HCT116 (cell line): Measurements from ENCODE around the gene C20orf144. TPM values are rescaled to one million over a fixed set of nuclear protein-coding genes. Genes with fewer than 3 reads are reported as not detected.

Experiments
- ATAC-seq: fragments of 200-7000 bp; cut with Tn5 transposase; 2 replicates; pipeline ENCODE4 v1.9.1; 2020; ENCODE audit warnings: mild to moderate bottlenecking, moderate library complexity
- BruUV-seq: library from RNA; stranded (reverse); fragments of 400-500 nt; replicated peaks from 2 replicates; lab custom pipeline; 2021; lab: Mats Ljungman, UMichigan
- CTCF ChIA-PET: fragments of 300-600 bp; sonication (Branson Sonifier 250); formaldehyde crosslinking; loops from one replicate; lab custom pipeline; 2021; ENCODE audit warnings: antibody characterized with exemption; lab: Charles Lee
- POLR2A ChIA-PET: fragments of 300-600, 350-600 bp; sonication (Branson Sonifier 250); formaldehyde crosslinking; loops from one replicate; lab custom pipeline; 2021; ENCODE audit warnings: antibody characterized with exemption; lab: Charles Lee
- RAD21 ChIA-PET, 2 experiments: fragments of 300-600 bp; sonication (Branson Sonifier 250); formaldehyde crosslinking; loops; one replicate each; lab custom pipeline; 2023; ENCODE audit warnings: low total read pairs in 2 of 2; ENCODE audit not compliant: uncharacterized antibody in 2 of 2, unreplicated experiment in 2 of 2, low non-redundant PET in 1 of 2; lab: Charles Lee
- DNase-seq: peaks from one replicate; pipeline ENCODE4 v3.0.0-alpha.2; 2010; ENCODE audit warnings: low read depth, low spot score
- H2AFZ ChIP-seq: fragments of 200-600 bp; shearing (Covaris generic), sonication (generic); 2 replicates; pipeline ENCODE4 v1.6.1; 2017; ENCODE audit warnings: low read depth, mixed run types, mixed read lengths, antibody characterized with exemption, low read length; ENCODE audit not compliant: poor library complexity, severe bottlenecking
- H3K27ac ChIP-seq: 2 replicates; pipeline ENCODE4 v1.5.1; 2012; ENCODE audit warnings: low read depth, low read length
- H3K27me3 ChIP-seq: fragments of 200-600 bp; sonication (generic); 2 replicates; pipeline ENCODE4 v1.6.1; 2016; ENCODE audit warnings: mixed run types, low read length, mixed read lengths; ENCODE audit not compliant: insufficient read depth
- H3K36me3 ChIP-seq, 2 experiments: fragments of 200-500 bp in 1 of 2; fragments of 200-600 bp in 1 of 2; sonication (Bioruptor generic) in 1 of 2; sonication (generic) in 1 of 2; 2 replicates each; pipeline versions ENCODE4 v1.5.1 to v1.6.1; 2014 to 2016; ENCODE audit warnings: low read length in 2 of 2, inconsistent platforms in 1 of 2, mixed read lengths in 1 of 2, mixed run types in 1 of 2; ENCODE audit not compliant: insufficient read depth in 2 of 2, control insufficient read depth in 1 of 2
- H3K4me1 ChIP-seq, 2 experiments: fragments of 200-600 bp in 1 of 2; sonication (generic) in 1 of 2; 2 replicates each; pipeline versions ENCODE4 v1.5.1 to v1.6.1; 2012 to 2017; ENCODE audit warnings: low read length in 2 of 2, inconsistent platforms in 1 of 2, mild to moderate bottlenecking in 1 of 2, mixed read lengths in 1 of 2, mixed run types in 1 of 2, moderate library complexity in 1 of 2; ENCODE audit not compliant: insufficient read depth in 2 of 2, control insufficient read depth in 1 of 2
- H3K4me2 ChIP-seq: fragments of 200-600 bp; sonication (generic); 2 replicates; pipeline ENCODE4 v1.6.1; 2017; ENCODE audit warnings: mixed run types, low read length, mixed read lengths
- H3K4me3 ChIP-seq, 2 experiments: fragments of 200-600 bp in 1 of 2; sonication (generic) in 1 of 2; replicated peaks in 1 of 2; 2 replicates each; pipeline ENCODE4 v1.5.1; 2011 to 2016; ENCODE audit warnings: low read length in 2 of 2, control low read depth in 1 of 2, low read depth in 1 of 2, mild to moderate bottlenecking in 1 of 2, mixed read lengths in 1 of 2, mixed run types in 1 of 2
- H3K79me2 ChIP-seq: fragments of 200-600 bp; sonication (generic); 2 replicates; pipeline ENCODE4 v1.6.1; 2017; ENCODE audit warnings: mild to moderate bottlenecking, mixed run types, low read length, moderate library complexity, mixed read lengths; ENCODE audit not compliant: insufficient read depth
- H3K9ac ChIP-seq: fragments of 200-600 bp; sonication (generic); 2 replicates; pipeline ENCODE4 v1.6.1; 2016; ENCODE audit warnings: low read length, mixed read lengths
- H3K9me2 ChIP-seq: fragments of 200-600 bp; sonication (generic), shearing (Covaris generic); 2 replicates; pipeline ENCODE4 v1.6.1; 2017; ENCODE audit warnings: mixed run types, mild to moderate bottlenecking, moderate library complexity; ENCODE audit not compliant: insufficient read depth
- H3K9me3 ChIP-seq, 2 experiments: fragments of 200-500 bp in 1 of 2; fragments of 200-600 bp in 1 of 2; sonication (Bioruptor generic) in 1 of 2; sonication (generic) in 1 of 2; 2 replicates each; pipeline ENCODE4 v1.6.1; 2014 to 2017; ENCODE audit warnings: low read length in 2 of 2, mixed read lengths in 2 of 2, inconsistent platforms in 1 of 2, low read depth in 1 of 2, mild to moderate bottlenecking in 1 of 2, mixed run types in 1 of 2, moderate library complexity in 1 of 2; ENCODE audit not compliant: control insufficient read depth in 1 of 2, insufficient read depth in 1 of 2
- H4K20me1 ChIP-seq: fragments of 200-600 bp; sonication (generic), shearing (Covaris generic); 2 replicates; pipeline ENCODE4 v1.6.1; 2017; ENCODE audit warnings: mixed run types, mild to moderate bottlenecking, moderate library complexity; ENCODE audit not compliant: insufficient read depth
- ATF3 ChIP-seq: IDR thresholded peaks from 2 replicates; pipeline ENCODE4 v1.6.1; 2012
- CEBPB ChIP-seq: IDR thresholded peaks from 2 replicates; pipeline ENCODE4 v1.6.1; 2012; ENCODE audit warnings: low read depth
- EZH2phosphoT487 ChIP-seq: fragments of 200-600 bp; IDR thresholded peaks from 2 replicates; pipeline ENCODE4 v1.6.1; 2018; ENCODE audit warnings: antibody characterized with exemption, borderline replicate concordance
- FOSL1 ChIP-seq: IDR thresholded peaks from 2 replicates; pipeline ENCODE4 v1.6.1; 2012; ENCODE audit warnings: low read depth
- JUND ChIP-seq: IDR thresholded peaks from 2 replicates; pipeline ENCODE4 v1.6.1; 2012
- MAX ChIP-seq: IDR thresholded peaks from 2 replicates; pipeline ENCODE4 v1.6.1; 2012
- POLR2A ChIP-seq: IDR thresholded peaks from 2 replicates; pipeline ENCODE4 v1.7.0; 2011; ENCODE audit warnings: borderline replicate concordance; ENCODE audit not compliant: insufficient read depth, insufficient read length; ENCODE audit errors: extremely low read depth
- RAD21 ChIP-seq: IDR thresholded peaks from 2 replicates; pipeline ENCODE4 v1.6.1; 2012; ENCODE audit warnings: low read depth, mild to moderate bottlenecking
- SIN3A ChIP-seq: IDR thresholded peaks from 2 replicates; pipeline ENCODE4 v1.6.1; 2012; ENCODE audit warnings: low read depth
- SP1 ChIP-seq: IDR thresholded peaks from 2 replicates; pipeline ENCODE4 v1.6.1; 2012; ENCODE audit warnings: low read depth
- SRF ChIP-seq: IDR thresholded peaks from 2 replicates; pipeline ENCODE4 v1.6.1; 2012; ENCODE audit warnings: low read depth
- TCF7L2 ChIP-seq: IDR thresholded peaks from 2 replicates; pipeline ENCODE4 v1.7.0; 2011; ENCODE audit warnings: borderline replicate concordance, inconsistent platforms; ENCODE audit not compliant: insufficient read depth, insufficient read length; ENCODE audit errors: extremely low read depth
- ZFX ChIP-seq: fragments of 450-650 bp; IDR thresholded peaks from 2 replicates; pipeline ENCODE4 v1.6.1; 2017
- ZNF274 ChIP-seq: fragments of 200-500 bp; sonication (Bioruptor generic); IDR thresholded peaks from 2 replicates; pipeline ENCODE4 v1.6.1; 2014; ENCODE audit warnings: mild to moderate bottlenecking, low read depth, low read length, inconsistent platforms
- intact Hi-C: fragments of 100-400 bp; cut with micrococcal nuclease; formaldehyde crosslinking; loops from 2 replicates; pipeline ENCODE4 v1.10.0; 2022
- total RNA-seq: library from RNA; stranded (reverse); gene quantifications from one replicate; pipeline ENCODE4 v1.2.1, GENCODE V29; 2021; ENCODE audit not compliant: unreplicated experiment
- TF ChIP-seq, protein P1 (sequence below): IDR thresholded peaks from 2 replicates; pipeline ENCODE4 v1.6.1; 2011; ENCODE audit warnings: mild to moderate bottlenecking, low read length, moderate library complexity; ENCODE audit not compliant: insufficient replicate concordance; ENCODE audit errors: extremely low read depth

C20orf144 gene
- total RNA-seq, 1 experiment from 2014 or later, result 0.37 TPM

DNA sequence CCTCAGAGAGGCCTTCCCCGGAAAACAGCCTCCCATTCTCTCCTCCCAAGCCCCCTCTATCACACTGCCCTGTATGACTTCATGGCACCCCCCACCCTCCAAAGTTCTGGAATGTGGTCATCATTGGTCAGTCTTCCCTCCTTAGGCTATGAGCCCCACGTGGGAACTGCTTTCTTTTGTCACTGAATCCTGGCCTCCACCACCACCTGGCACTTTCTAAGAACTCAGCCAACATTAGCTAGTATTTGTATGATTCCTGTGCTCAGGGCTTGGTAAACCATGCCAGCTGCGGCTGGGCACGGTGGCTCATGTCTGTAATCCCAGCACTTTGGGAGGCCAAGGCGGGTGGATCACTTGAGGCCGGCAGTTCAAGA is 32.5 kb downstream of the C20orf144 start:
- intact Hi-C loops, result no loop called here
- H3K4me2 ChIP-seq, result no peak overlapping the region
- POLR2A ChIA-PET, result no interaction called here
- no peaks in the 10 kb centered on the region for H3K36me3 ChIP-seq
- H3K9me2 ChIP-seq, result no peaks in the 10 kb centered on the region
- CTCF ChIA-PET, result no interaction called here
- no TSS peak for BruUV-seq
- no peak overlapping the region for H2AFZ ChIP-seq
- H4K20me1 ChIP-seq, result no peaks in the 10 kb centered on the region
- no peak for TF ChIP-seq ZNF274
- no peak for TF ChIP-seq POLR2A
- TF ChIP-seq SIN3A, result no peak
- TF ChIP-seq SRF, result no peak
- TF ChIP-seq FOSL1, result no peak
- no peak for TF ChIP-seq CEBPB
- ATAC-seq, result no peak
- H3K27ac ChIP-seq, result no peak overlapping the region
- DNase-seq, result no peak
- no peaks in the 10 kb centered on the region for H3K27me3 ChIP-seq
- H3K9me3 ChIP-seq, result no peaks in the 10 kb centered on the region
- H3K4me1 ChIP-seq, result peaks cover 2 to 6% of the 10 kb centered on the region in 2 experiments; a peak in 2 of 4 replicates
- RAD21 ChIA-PET, result no interaction called here
- no peaks in the 10 kb centered on the region for H3K79me2 ChIP-seq
- no peak overlapping the region for H3K9ac ChIP-seq
- H3K4me3 ChIP-seq, result no peak overlapping the region

- no peak overlapping the region for H3K27ac ChIP-seq
- no peaks in the 10 kb centered on the region for H3K27me3 ChIP-seq
- POLR2A ChIA-PET, result interaction anchor here (0.9 kb wide), 1 partner anchor 24 kb away, joined by 3 read pairs; no protein-coding TSS in a partner anchor
- CTCF ChIA-PET, result interaction anchor here (0.6 kb wide), 1 partner anchor 432 kb away, joined by 3 read pairs; no protein-coding TSS in a partner anchor
- no peak overlapping the region for H3K4me3 ChIP-seq
- RAD21 ChIA-PET, result no interaction called here
- TF ChIP-seq EZH2phosphoT487, result no peak
- no peak for TF ChIP-seq RAD21
- TF ChIP-seq ZNF274, result no peak
- no peak for TF ChIP-seq JUND
- TF ChIP-seq, protein P1, sequence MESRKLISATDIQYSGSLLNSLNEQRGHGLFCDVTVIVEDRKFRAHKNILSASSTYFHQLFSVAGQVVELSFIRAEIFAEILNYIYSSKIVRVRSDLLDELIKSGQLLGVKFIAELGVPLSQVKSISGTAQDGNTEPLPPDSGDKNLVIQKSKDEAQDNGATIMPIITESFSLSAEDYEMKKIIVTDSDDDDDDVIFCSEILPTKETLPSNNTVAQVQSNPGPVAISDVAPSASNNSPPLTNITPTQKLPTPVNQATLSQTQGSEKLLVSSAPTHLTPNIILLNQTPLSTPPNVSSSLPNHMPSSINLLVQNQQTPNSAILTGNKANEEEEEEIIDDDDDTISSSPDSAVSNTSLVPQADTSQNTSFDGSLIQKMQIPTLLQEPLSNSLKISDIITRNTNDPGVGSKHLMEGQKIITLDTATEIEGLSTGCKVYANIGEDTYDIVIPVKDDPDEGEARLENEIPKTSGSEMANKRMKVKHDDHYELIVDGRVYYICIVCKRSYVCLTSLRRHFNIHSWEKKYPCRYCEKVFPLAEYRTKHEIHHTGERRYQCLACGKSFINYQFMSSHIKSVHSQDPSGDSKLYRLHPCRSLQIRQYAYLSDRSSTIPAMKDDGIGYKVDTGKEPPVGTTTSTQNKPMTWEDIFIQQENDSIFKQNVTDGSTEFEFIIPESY, result no peak
- no peak for TF ChIP-seq SIN3A
- TF ChIP-seq SP1, result no peak
- no peak for TF ChIP-seq MAX
- no peak for TF ChIP-seq TCF7L2
- TF ChIP-seq ATF3, result no peak
- no peak for TF ChIP-seq ZFX
- H3K9me3 ChIP-seq, result no peaks in the 10 kb centered on the region
- H2AFZ ChIP-seq, result no peak overlapping the region
- no peaks in the 10 kb centered on the region for H3K36me3 ChIP-seq
- DNase-seq, result no peak
- no peaks in the 10 kb centered on the region for H3K9me2 ChIP-seq
- H3K9ac ChIP-seq, result no peak overlapping the region
- H3K4me2 ChIP-seq, result no peak overlapping the region
- intact Hi-C loops, result no loop called here
- no peak for ATAC-seq
- no peaks in the 10 kb centered on the region for H4K20me1 ChIP-seq
- no peaks in the 10 kb centered on the region for H3K79me2 ChIP-seq
- BruUV-seq, result no TSS peak
- no peaks in the 10 kb centered on the region for H3K4me1 ChIP-seq
Measured at GRCh38 chr20:33696448-33696847, 34.3 kb downstream of the C20orf144 start.
